ENCODE results near the gene RPP25L.

GRCh38 chr9:34658461-34658860 is 46.6 kb upstream of the RPP25L start:
- TF ChIP-seq CTCF (IDR thresholded peaks at IDR 0.05) (no peak), POLR2A (IDR thresholded peaks at IDR 0.05) (no peak)
